MCF 10A (cell line): Measurements from ENCODE around the gene GMIP. TPM values are rescaled to one million over a fixed set of nuclear protein-coding genes. Genes with fewer than 3 reads are reported as not detected.

Experiments
- BruUV-seq: library from RNA; stranded (reverse); fragments of 400-500 nt; replicated peaks from 2 replicates; lab custom pipeline; 2021; lab: Mats Ljungman, UMichigan
- CTCF ChIA-PET: fragments of 300-600 bp; sonication (Branson Sonifier 250); formaldehyde crosslinking; extraction: SDS; loops from one replicate; lab custom pipeline; 2021; ENCODE audit warnings: antibody characterized with exemption, inconsistent platforms; lab: Yijun Ruan, JAX
- POLR2A ChIA-PET: fragments of 300-600, 350-650 bp; sonication (Branson Sonifier 250); formaldehyde crosslinking; extraction: SDS; loops from one replicate; lab custom pipeline; 2020; ENCODE audit warnings: antibody characterized with exemption, inconsistent platforms; lab: Yijun Ruan, JAX
- DNase-seq: peaks from one replicate; pipeline ENCODE4 v3.0.0-alpha.2; 2018; ENCODE audit not compliant: unreplicated experiment
- H3K27ac Mint-ChIP-seq: one replicate; pipeline ENCODE4 v1.8.0; 2022; ENCODE audit warnings: mild to moderate bottlenecking, low read depth, mixed read lengths; ENCODE audit not compliant: unreplicated experiment
- H3K27me3 Mint-ChIP-seq: one replicate; pipeline ENCODE4 v1.8.0; 2022; ENCODE audit warnings: mixed read lengths; ENCODE audit not compliant: insufficient read depth, unreplicated experiment
- H3K36me3 Mint-ChIP-seq: one replicate; pipeline ENCODE4 v1.8.0; 2022; ENCODE audit warnings: mild to moderate bottlenecking, moderate library complexity, mixed read lengths; ENCODE audit not compliant: insufficient read depth, unreplicated experiment
- H3K4me1 Mint-ChIP-seq: one replicate; pipeline ENCODE4 v1.8.0; 2022; ENCODE audit warnings: mixed read lengths; ENCODE audit not compliant: insufficient read depth, unreplicated experiment
- H3K4me3 Mint-ChIP-seq: one replicate; pipeline ENCODE4 v1.8.0; 2022; ENCODE audit warnings: mild to moderate bottlenecking, moderate library complexity, mixed read lengths; ENCODE audit not compliant: unreplicated experiment
- H3K9me3 Mint-ChIP-seq: one replicate; pipeline ENCODE4 v1.8.0; 2022; ENCODE audit warnings: mixed read lengths; ENCODE audit not compliant: unreplicated experiment
- intact Hi-C: fragments of 100-400 bp; cut with micrococcal nuclease; formaldehyde crosslinking; loops from 2 replicates; pipeline ENCODE4 v1.14.1; 2022
- total RNA-seq: library from RNA; stranded (reverse); gene quantifications from 2 replicates; pipeline ENCODE4 v1.2.3, GENCODE V29; 2022
- TF ChIP-seq, protein P1 (sequence below): fragments of 200-600 bp; IDR thresholded peaks from one replicate; pipeline ENCODE4 v1.8.0; 2022; ENCODE audit warnings: antibody characterized with exemption, mild to moderate bottlenecking; ENCODE audit not compliant: unreplicated experiment

Gene GMIP
- total RNA-seq, 1 experiment from 2014 or later, result 10.1 TPM

DNA sequence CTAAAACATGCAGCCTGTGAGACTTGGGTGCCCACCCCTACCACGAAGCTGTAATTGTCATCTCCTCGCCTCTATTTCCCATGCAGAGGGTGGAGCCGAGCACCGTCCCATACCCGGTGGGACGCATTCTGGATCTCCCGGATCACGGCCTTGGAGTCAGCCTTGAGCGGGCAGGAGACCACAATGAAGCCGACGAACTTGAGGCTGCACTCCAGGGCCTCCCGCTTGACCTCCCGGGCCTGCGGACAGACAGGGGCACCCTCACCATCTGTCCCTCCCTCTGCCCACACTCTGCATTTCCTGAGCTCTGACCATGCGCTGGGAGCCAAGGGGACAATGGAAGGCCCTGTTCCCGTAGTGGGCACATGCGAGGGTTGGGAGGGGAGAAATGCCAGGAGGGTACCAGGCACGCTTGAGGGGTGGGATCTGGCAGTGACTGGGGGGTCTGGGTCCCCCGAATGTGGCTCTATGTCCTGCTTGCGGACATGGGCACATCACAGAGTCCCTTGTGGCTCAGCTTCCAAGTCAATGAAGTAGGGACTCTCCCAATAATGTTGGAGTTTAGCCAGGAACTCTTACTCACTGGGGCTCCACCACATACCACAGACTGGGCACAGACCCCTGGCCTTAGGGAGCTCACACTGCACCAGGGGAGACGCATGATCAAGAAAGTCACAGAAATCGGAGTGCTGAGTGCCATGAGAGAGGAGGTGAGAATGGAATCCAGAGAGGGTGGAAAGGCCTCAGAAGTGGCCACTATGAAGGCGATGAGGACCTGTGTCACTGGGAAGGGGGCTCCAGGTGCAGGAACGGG is 9.2 kb upstream of the GMIP start:
- BruUV-seq, result no TSS peak
- Mint-ChIP-seq H3K4me1 (no peaks in the 10 kb centered on the region), H3K4me3 (no peak overlapping the region), H3K27me3 (no peaks in the 10 kb centered on the region), H3K9me3 (no peaks in the 10 kb centered on the region), H3K36me3 (peaks cover 74% of the 10 kb centered on the region), H3K27ac (no peak overlapping the region)
- ChIA-PET POLR2A (interaction anchor here (1.5 kb wide), 1 partner anchor 11 kb away, joined by 5 read pairs; the partner anchor contains the start of gene ATP13A1), CTCF (interaction anchor here (0.6 to 8.4 kb wide), 3 partner anchors 9 to 517 kb away, joined by 5 to 55 read pairs (median 25); partner anchors contain the start of genes GMIP and YJEFN3)
- intact Hi-C loops, result no loop called here
- DNase-seq, result peak; percentile 33
- TF ChIP-seq, protein P1, sequence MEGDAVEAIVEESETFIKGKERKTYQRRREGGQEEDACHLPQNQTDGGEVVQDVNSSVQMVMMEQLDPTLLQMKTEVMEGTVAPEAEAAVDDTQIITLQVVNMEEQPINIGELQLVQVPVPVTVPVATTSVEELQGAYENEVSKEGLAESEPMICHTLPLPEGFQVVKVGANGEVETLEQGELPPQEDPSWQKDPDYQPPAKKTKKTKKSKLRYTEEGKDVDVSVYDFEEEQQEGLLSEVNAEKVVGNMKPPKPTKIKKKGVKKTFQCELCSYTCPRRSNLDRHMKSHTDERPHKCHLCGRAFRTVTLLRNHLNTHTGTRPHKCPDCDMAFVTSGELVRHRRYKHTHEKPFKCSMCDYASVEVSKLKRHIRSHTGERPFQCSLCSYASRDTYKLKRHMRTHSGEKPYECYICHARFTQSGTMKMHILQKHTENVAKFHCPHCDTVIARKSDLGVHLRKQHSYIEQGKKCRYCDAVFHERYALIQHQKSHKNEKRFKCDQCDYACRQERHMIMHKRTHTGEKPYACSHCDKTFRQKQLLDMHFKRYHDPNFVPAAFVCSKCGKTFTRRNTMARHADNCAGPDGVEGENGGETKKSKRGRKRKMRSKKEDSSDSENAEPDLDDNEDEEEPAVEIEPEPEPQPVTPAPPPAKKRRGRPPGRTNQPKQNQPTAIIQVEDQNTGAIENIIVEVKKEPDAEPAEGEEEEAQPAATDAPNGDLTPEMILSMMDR, result no peak

GRCh38 chr19:19651076-19651475 is 7.6 kb upstream of the GMIP start:
- intact Hi-C loops, result no loop called here
- Mint-ChIP-seq H3K27me3 (no peaks in the 10 kb centered on the region), H3K36me3 (peaks cover 62% of the 10 kb centered on the region), H3K4me1 (no peaks in the 10 kb centered on the region), H3K27ac (no peak overlapping the region), H3K9me3 (no peaks in the 10 kb centered on the region), H3K4me3 (no peak overlapping the region)
- TF ChIP-seq, protein P1, result no peak
- CTCF ChIA-PET, result interaction anchor here (1.0 to 8.4 kb wide), 4 partner anchors 11 to 120 kb away, joined by 3 to 55 read pairs (median 6); partner anchors contain the start of gene YJEFN3
- no peak for DNase-seq
- BruUV-seq, result no TSS peak
- POLR2A ChIA-PET, result interaction anchor here (0.5 to 1.0 kb wide), 2 partner anchors 69 to 119 kb away, joined by 3 read pairs; no protein-coding TSS in a partner anchor

DNA sequence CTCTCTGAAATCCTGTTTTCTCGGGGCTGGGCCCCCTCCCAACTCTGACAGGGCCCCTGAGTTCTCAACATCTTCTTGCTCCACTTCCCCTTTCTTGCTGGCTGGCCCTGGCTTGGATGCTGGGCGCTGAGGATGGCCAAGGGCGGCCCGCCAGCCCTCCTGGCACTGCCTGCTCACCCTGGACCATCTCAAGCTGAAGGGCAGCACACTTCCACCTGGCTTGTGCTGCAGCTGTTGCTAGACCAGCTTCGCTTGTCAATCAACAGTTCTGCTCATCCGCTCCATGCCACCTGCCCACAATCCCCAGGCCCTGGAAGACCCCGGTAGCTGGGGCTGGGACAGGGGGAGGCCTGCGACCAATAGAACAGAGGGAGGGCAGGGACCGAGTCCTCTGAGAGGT is 6.9 kb upstream of the GMIP start:
- H3K9me3 Mint-ChIP-seq, result no peaks in the 10 kb centered on the region
- no peak overlapping the region for H3K4me3 Mint-ChIP-seq
- TF ChIP-seq, protein P1, result no peak
- peaks cover 57% of the 10 kb centered on the region for H3K36me3 Mint-ChIP-seq
- H3K27ac Mint-ChIP-seq, result no peak overlapping the region
- no peak for DNase-seq
- no peaks in the 10 kb centered on the region for H3K27me3 Mint-ChIP-seq
- ChIA-PET CTCF (interaction anchor here (1.0 to 8.4 kb wide), 4 partner anchors 12 to 119 kb away, joined by 3 to 55 read pairs (median 6); partner anchors contain the start of gene YJEFN3), POLR2A (interaction anchor here (0.7 to 1.0 kb wide), 2 partner anchors 118 to 247 kb away, joined by 3 read pairs; no protein-coding TSS in a partner anchor)
- intact Hi-C loops, result no loop called here
- no peaks in the 10 kb centered on the region for H3K4me1 Mint-ChIP-seq
- BruUV-seq, result no TSS peak

GRCh38 chr19:19649580-19649995 is 6.1 kb upstream of the GMIP start:
- ChIA-PET POLR2A (interaction anchor here (0.7 to 1.1 kb wide), 2 partner anchors 14 to 247 kb away, joined by 3 read pairs; partner anchors contain the start of gene ATP13A1), CTCF (interaction anchor here (1.4 to 8.4 kb wide), 3 partner anchors 94 to 118 kb away, joined by 3 to 55 read pairs (median 5); partner anchors contain the start of gene YJEFN3)
- intact Hi-C loops, result no loop called here
- BruUV-seq, result no TSS peak
- Mint-ChIP-seq H3K9me3 (no peaks in the 10 kb centered on the region), H3K36me3 (peaks cover 50% of the 10 kb centered on the region), H3K4me3 (no peak overlapping the region), H3K27ac (peak overlapping the region; percentile 74), H3K4me1 (no peaks in the 10 kb centered on the region), H3K27me3 (no peaks in the 10 kb centered on the region)
- TF ChIP-seq, protein P1, result no peak
- no peak for DNase-seq
